ENCODE data around the gene CSH2. TPM values are rescaled to one million over a fixed set of nuclear protein-coding genes. Genes with fewer than 3 reads are reported as not detected.

Gene CSH2
- total RNA-seq, 2 experiments from 2014 or later, result not detected

GRCh38 chr17:63832455-63832854, 41.0 kb downstream of the CSH2 start:
- H3K4me3 Mint-ChIP-seq, result no peak overlapping the region
- H3K9me3 Mint-ChIP-seq, result no peaks in the 10 kb centered on the region
- H3K36me3 Mint-ChIP-seq (ENCODE audit: low read depth), result peaks cover 75% of the 10 kb centered on the region
- H3K27ac Mint-ChIP-seq, result peak overlapping the region; percentile 71
- ATAC-seq (no peak), DNase-seq (no peak)
- ChIA-PET POLR2A (interaction anchor here (0.7 to 11.6 kb wide), 5 partner anchors 7 to 386 kb away, joined by 3 to 188 read pairs (median 5); partner anchors contain the start of genes CYB561, LIMD2 and SMARCD2), CTCF (interaction anchor here (0.9 to 4.0 kb wide), 2 partner anchors 9 to 16 kb away, joined by 3 to 15 read pairs; no protein-coding TSS in a partner anchor)
- no peak for TF ChIP-seq CTCF (IDR thresholded peaks at IDR 0.05)
- peaks cover 57% of the 10 kb centered on the region for H3K4me1 Mint-ChIP-seq (ENCODE audit: low read depth)
- no peaks in the 10 kb centered on the region for H3K27me3 Mint-ChIP-seq
- intact Hi-C loops (cut with micrococcal nuclease), result loop anchor here (5.0 kb wide), 1 partner anchor 135 kb away; no protein-coding TSS in a partner anchor

GRCh38 chr17:63832014-63832413, 41.5 kb downstream of the CSH2 start:
- ChIA-PET POLR2A (interaction anchor here (0.6 to 11.6 kb wide), 6 partner anchors 8 to 167 kb away, joined by 3 to 188 read pairs (median 3); partner anchors contain the start of gene SMARCD2), CTCF (interaction anchor here (1.0 kb wide), 1 partner anchor 8 kb away, joined by 4 read pairs; no protein-coding TSS in a partner anchor)
- Mint-ChIP-seq H3K4me3 (no peak overlapping the region), H3K4me1 (ENCODE audit: low read depth) (peaks cover 57% of the 10 kb centered on the region), H3K27me3 (no peaks in the 10 kb centered on the region), H3K27ac (peak overlapping the region; percentile 71), H3K36me3 (ENCODE audit: low read depth) (peaks cover 76% of the 10 kb centered on the region), H3K9me3 (no peaks in the 10 kb centered on the region)
- intact Hi-C loops (cut with micrococcal nuclease), result loop anchor here (5.0 kb wide), 1 partner anchor 135 kb away; no protein-coding TSS in a partner anchor
- DNase-seq, result no peak
- TF ChIP-seq CTCF (IDR thresholded peaks at IDR 0.05), result no peak
- no peak for ATAC-seq

- no peaks in the 10 kb centered on the region for H3K9me3 Mint-ChIP-seq
- ChIA-PET CTCF (interaction anchor here (1.0 to 1.2 kb wide), 2 partner anchors 9 to 10 kb away, joined by 4 read pairs; partner anchors contain the start of gene SMARCD2), POLR2A (interaction anchor here (0.6 to 11.6 kb wide), 8 partner anchors 8 to 166 kb away, joined by 3 to 188 read pairs (median 4); partner anchors contain the start of gene SMARCD2)
- peaks cover 79% of the 10 kb centered on the region for H3K36me3 Mint-ChIP-seq (ENCODE audit: low read depth)
- H3K4me1 Mint-ChIP-seq (ENCODE audit: low read depth), result peaks cover 57% of the 10 kb centered on the region
- intact Hi-C loops (cut with micrococcal nuclease), result loop anchor here (5.0 kb wide), 1 partner anchor 134 kb away; no protein-coding TSS in a partner anchor
- H3K4me3 Mint-ChIP-seq, result no peak overlapping the region
- no peak for TF ChIP-seq CTCF (IDR thresholded peaks at IDR 0.05)
- ATAC-seq (no peak), DNase-seq (no peak)
- no peaks in the 10 kb centered on the region for H3K27me3 Mint-ChIP-seq
- peak overlapping the region; percentile 71 for H3K27ac Mint-ChIP-seq
Measured at GRCh38 chr17:63831505-63831904, 42.0 kb downstream of the CSH2 start.

GRCh38 chr17:63830904-63831491, 42.5 kb downstream of the CSH2 start:
- Mint-ChIP-seq H3K27ac (peak overlapping the region; percentile 71), H3K4me1 (ENCODE audit: low read depth) (peaks cover 60% of the 10 kb centered on the region), H3K9me3 (no peaks in the 10 kb centered on the region), H3K4me3 (no peak overlapping the region), H3K36me3 (ENCODE audit: low read depth) (peaks cover 83% of the 10 kb centered on the region), H3K27me3 (no peaks in the 10 kb centered on the region)
- ATAC-seq (no peak), DNase-seq (no peak)
- TF ChIP-seq CTCF (IDR thresholded peaks at IDR 0.05), result no peak
- POLR2A ChIA-PET, result interaction anchor here (0.8 to 11.6 kb wide), 9 partner anchors 9 to 133 kb away, joined by 3 to 188 read pairs (median 5); partner anchors contain the start of gene SMARCD2
- CTCF ChIA-PET, result interaction anchor here (0.9 to 1.2 kb wide), 5 partner anchors 9 to 30 kb away, joined by 3 to 4 read pairs (median 3); partner anchors contain the start of gene SMARCD2
- intact Hi-C loops (cut with micrococcal nuclease), result loop anchor here (5.0 kb wide), 1 partner anchor 134 kb away; no protein-coding TSS in a partner anchor

Measured in activated CD8-positive, alpha-beta T cell treated with anti-CD3 and anti-CD28 coated beads for 36 hours (primary cell).